GM12878 (cell line): ENCODE data around the gene BATF. TPM values are rescaled to one million over a fixed set of nuclear protein-coding genes. Genes with fewer than 3 reads are reported as not detected.

Experiments used
- ATAC-seq: fragments of 200-7000 bp; cut with Tn5 transposase; 3 replicates; pipeline ENCODE4 v1.9.1; 2020; ENCODE audit warnings: mild to moderate bottlenecking, moderate library complexity
- BruUV-seq: library from RNA; stranded (reverse); fragments of 400-500 nt; replicated peaks from 2 replicates; lab custom pipeline; 2021; lab: Mats Ljungman, UMichigan
- CTCF ChIA-PET: fragments of 300-600 bp; sonication (Branson Sonifier 250); formaldehyde crosslinking; extraction: SDS; loops from one replicate; lab custom pipeline; 2021; ENCODE audit warnings: inconsistent platforms; lab: Yijun Ruan, JAX
- POLR2A ChIA-PET: fragments of 350-600 bp; formaldehyde crosslinking; extraction: SDS; loops from one replicate; lab custom pipeline; 2021; ENCODE audit warnings: inconsistent platforms; lab: Charles Lee
- RAD21 ChIA-PET: fragments of 300-600 bp; sonication (Branson Sonifier 250); formaldehyde crosslinking; loops from one replicate; lab custom pipeline; 2023; ENCODE audit warnings: antibody characterized with exemption; ENCODE audit not compliant: unreplicated experiment; lab: Charles Lee
- SMC1A ChIA-PET: fragments of 300-600 bp; sonication (Branson Sonifier 250); formaldehyde crosslinking; loops from one replicate; lab custom pipeline; 2023; ENCODE audit not compliant: unreplicated experiment, uncharacterized antibody; lab: Charles Lee
- DNase-seq: peaks from one replicate; pipeline ENCODE4 v3.0.0-alpha.2; 2011; ENCODE audit warnings: low read depth, low spot score
- FAIRE-seq: peaks from 3 replicates; lab custom pipeline; 2011; peaks lifted over from hg19 to GRCh38; lab: Jason Lieb, UNC
- H2AFZ ChIP-seq: 2 replicates; pipeline ENCODE4 v1.6.0; 2011; ENCODE audit warnings: low read depth, low read length, control low read depth; ENCODE audit not compliant: control insufficient read depth
- H3K27ac ChIP-seq: 2 replicates; pipeline ENCODE4 v1.5.1; 2011; ENCODE audit warnings: control low read depth; ENCODE audit not compliant: control insufficient read depth, insufficient read depth
- H3K27me3 ChIP-seq, 2 experiments: replicated peaks in 1 of 2; 2 replicates each; pipeline versions ENCODE4 v1.6.0 to v1.6.1; 2011; ENCODE audit warnings: low read length in 1 of 2; ENCODE audit not compliant: control insufficient read depth in 2 of 2, insufficient read depth in 2 of 2
- H3K36me3 ChIP-seq, 2 experiments: 2 replicates each; pipeline ENCODE4 v1.5.1; 2011; ENCODE audit warnings: low read length in 1 of 2; ENCODE audit not compliant: control insufficient read depth in 2 of 2, insufficient read depth in 2 of 2
- H3K4me1 ChIP-seq: 2 replicates; pipeline ENCODE4 v1.6.1; 2011; ENCODE audit warnings: mild to moderate bottlenecking, low read length, moderate library complexity, mixed read lengths; ENCODE audit not compliant: control insufficient read depth, insufficient read depth
- H3K4me2 ChIP-seq: 2 replicates; pipeline ENCODE4 v1.6.0; 2011; ENCODE audit warnings: control low read depth; ENCODE audit not compliant: control insufficient read depth, insufficient read depth
- H3K4me3 ChIP-seq: fragments of 200-600 bp; sonication (generic); 2 replicates; pipeline ENCODE4 v1.5.1; 2016
- H3K79me2 ChIP-seq: 2 replicates; pipeline ENCODE4 v1.6.0; 2011; ENCODE audit warnings: low read length; ENCODE audit not compliant: control insufficient read depth, insufficient read depth
- H3K9ac ChIP-seq: 2 replicates; pipeline ENCODE4 v1.8.0; 2011; ENCODE audit warnings: low read length, control low read depth, mixed read lengths; ENCODE audit not compliant: control insufficient read depth, insufficient read depth
- H3K9me3 ChIP-seq: replicated peaks from 3 replicates; pipeline ENCODE4 v1.5.1; 2011; ENCODE audit warnings: mild to moderate bottlenecking, low read length; ENCODE audit not compliant: control insufficient read depth, insufficient read depth
- H4K20me1 ChIP-seq: 2 replicates; pipeline ENCODE4 v1.6.0; 2011; ENCODE audit not compliant: control insufficient read depth, insufficient read depth
- CEBPB ChIP-seq, 2 experiments: fragments of 150-350 bp in 1 of 2; IDR thresholded peaks; 2 replicates each; pipeline ENCODE4 v1.6.1; 2012 to 2014; ENCODE audit warnings: low read depth in 2 of 2, low read length in 2 of 2, borderline replicate concordance in 1 of 2, inconsistent platforms in 1 of 2
- E2F8 ChIP-seq: fragments of 450-650 bp; IDR thresholded peaks from 2 replicates; pipeline ENCODE4 v1.6.1; 2018; ENCODE audit warnings: mild to moderate bottlenecking, low read depth, moderate library complexity; ENCODE audit not compliant: partially characterized antibody
- ETV6 ChIP-seq, 2 experiments: fragments of 450-650 bp in 1 of 2; IDR thresholded peaks in 1 of 2; conservative IDR thresholded peaks in 1 of 2; 2 replicates each; pipeline ENCODE4 v1.6.1; 2014; ENCODE audit warnings: antibody characterized with exemption in 1 of 2, borderline replicate concordance in 1 of 2, low read depth in 1 of 2, mild to moderate bottlenecking in 1 of 2, moderate library complexity in 1 of 2
- IKZF2 ChIP-seq, 2 experiments: fragments of 450-650 bp; IDR thresholded peaks; 2 replicates each; pipeline ENCODE4 v1.6.1; 2017; ENCODE audit warnings: mild to moderate bottlenecking in 2 of 2, moderate library complexity in 2 of 2
- RUNX3 ChIP-seq: IDR thresholded peaks from 2 replicates; pipeline ENCODE4 v1.6.1; 2012; ENCODE audit warnings: low read length, inconsistent platforms
- ZNF24 ChIP-seq: fragments of 450-650 bp; IDR thresholded peaks from 2 replicates; pipeline ENCODE4 v1.6.1; 2017; ENCODE audit warnings: antibody characterized with exemption, mild to moderate bottlenecking
- ZNF592 ChIP-seq: fragments of 450-650 bp; IDR thresholded peaks from 2 replicates; pipeline ENCODE4 v1.6.1; 2017; ENCODE audit warnings: mild to moderate bottlenecking, moderate library complexity
- WGBS: methylation state at CpG from one replicate; pipeline ENCODE4 v1.1.6; 2016; ENCODE audit warnings: low lambda C conversion rate; ENCODE audit not compliant: insufficient replicate concordance, insufficient coverage; ENCODE audit errors: missing lambda C conversion rate; 5-methylcytosine and 5-hydroxymethylcytosine counted together
- in situ Hi-C: fragments of 300-500 bp; cut with MboI; formaldehyde crosslinking; loops from 9 replicates; pipeline ENCODE4 v1.14.3; 2018; ENCODE audit warnings: mixed read lengths
- intact Hi-C: fragments of 100-400 bp; cut with micrococcal nuclease; formaldehyde crosslinking; loops from one replicate; pipeline ENCODE4 v1.14.2; 2022; ENCODE audit not compliant: unreplicated experiment
- polyA plus RNA-seq, 11 experiments: library from polyadenylated mRNA; depleted of rRNA in 4 of 11; unstranded in 6 of 11; stranded (reverse) in 5 of 11; fragments of >200 nt; fragmentation: Nextera tagmentation in 4 of 11; fragmentation: Illumina TruSeq in 1 of 11; extraction: Ambion mirVana in 4 of 11; extraction: Trizol in 1 of 11; gene quantifications; 1 replicate in 1 of 11; 2 replicates in 10 of 11; pipeline versions ENCODE4 v1.2.1 to v1.2.3, GENCODE V29; 2011 to 2016; ENCODE audit warnings: inconsistent platforms in 2 of 11, missing spikeins in 2 of 11, low read depth in 1 of 11
- total RNA-seq, 4 experiments: library from RNA; depleted of rRNA in 3 of 4; stranded (reverse); fragments of >200 nt in 3 of 4; fragmentation: Illumina TruSeq in 1 of 4; extraction: Trizol in 1 of 4; gene quantifications; 2 replicates each; pipeline versions ENCODE4 v1.2.1 to v1.2.3, GENCODE V29; 2013 to 2021

BATF gene
- total and polyA plus RNA-seq, 10 of the 15 experiments (the other 5 are each of a cell fraction or from before 2014, with no cell fraction given): 10.0 to 154 (median 103) TPM

- H4K20me1 ChIP-seq: no peaks in the 10 kb centered on the region; the same call in 1 of the 2 replicates
- POLR2A ChIA-PET: interaction anchor here (1.2 to 2.9 kb wide), 4 partner anchors 11 to 51 kb away, joined by 3 to 17 read pairs (median 4); no protein-coding TSS in a partner anchor
- H3K4me3 ChIP-seq: no peak overlapping the region
- no peaks in the 10 kb centered on the region for H3K9me3 ChIP-seq
- H3K27me3 ChIP-seq: no peaks in the 10 kb centered on the region
- H3K4me2 ChIP-seq: 0 out of 2 replicates have a peak overlapping the region, but pooled peaks have one; percentile 3
- ATAC-seq: no peak
- intact Hi-C loops (no loop called here), in situ Hi-C loops (no loop called here)
- no peak overlapping the region for H3K9ac ChIP-seq
- DNase-seq: no peak
- CTCF ChIA-PET: interaction anchor here (7.8 to 25.9 kb wide), 2 partner anchors 11 to 30 kb away, joined by 84 to 481 read pairs; partner anchors contain the start of gene BATF
- peaks cover 23% of the 10 kb centered on the region for H3K4me1 ChIP-seq
- RAD21 ChIA-PET: interaction anchor here (0.8 to 2.9 kb wide), 6 partner anchors 8 to 229 kb away, joined by 3 to 11 read pairs (median 4); no protein-coding TSS in a partner anchor
- no TSS peak for BruUV-seq
- TF ChIP-seq RUNX3 (0 out of 2 replicates have a peak, but pooled peaks have one; percentile 11), ETV6 (conservative IDR thresholded peaks at IDR 0.05 in 1 of 2, IDR thresholded peaks at IDR 0.05 in 1 of 2; ENCODE audit: borderline replicate concordance in 1 of 2, low read depth in 1 of 2) (no peak), CEBPB (IDR thresholded peaks at IDR 0.05; ENCODE audit: borderline replicate concordance in 1 of 2, low read depth in 2 of 2, low read length in 2 of 2) (no peak), IKZF2 (IDR thresholded peaks at IDR 0.05) (no peak), ZNF24 (no peak)
- SMC1A ChIA-PET: interaction anchor here (0.8 to 13.7 kb wide), 7 partner anchors 9 to 62 kb away, joined by 3 to 257 read pairs (median 8); partner anchors contain the start of gene BATF
- FAIRE-seq: peak; percentile 18
- 0 out of 2 replicates have a peak, but pooled peaks cover 2% of the 10 kb centered on the region for H3K79me2 ChIP-seq
- no peak overlapping the region for H3K27ac ChIP-seq
- WGBS: 30% methylated on average over 7 of the region's 7 CpGs
- no peak overlapping the region for H2AFZ ChIP-seq
- H3K36me3 ChIP-seq: peaks cover 8 to 14% of the 10 kb centered on the region in 2 experiments; a peak in 3 of 4 replicates
Measured at GRCh38 chr14:75551021-75551420, 28.8 kb downstream of the BATF start.

- no peak overlapping the region for H3K9ac ChIP-seq
- H4K20me1 ChIP-seq: no peaks in the 10 kb centered on the region
- peaks cover 0 to under 1% of the 10 kb centered on the region in 2 experiments; a peak in 1 of 4 replicates for H3K36me3 ChIP-seq
- peaks cover 5% of the 10 kb centered on the region; the same call in 2 of the 3 replicates for H3K9me3 ChIP-seq
- no peak for ATAC-seq
- CTCF ChIA-PET: interaction anchor here (0.9 to 25.9 kb wide), 9 partner anchors 8 to 101 kb away, joined by 3 to 481 read pairs (median 5); partner anchors contain the start of gene BATF
- TF ChIP-seq E2F8 (no peak), ZNF592 (no peak)
- RAD21 ChIA-PET: interaction anchor here (0.7 to 2.5 kb wide), 7 partner anchors 8 to 65 kb away, joined by 3 to 9 read pairs (median 4); no protein-coding TSS in a partner anchor
- BruUV-seq: no TSS peak
- no peak for DNase-seq
- POLR2A ChIA-PET: interaction anchor here (0.6 to 2.4 kb wide), 5 partner anchors 12 to 73 kb away, joined by 3 to 9 read pairs (median 4); no protein-coding TSS in a partner anchor
- H3K4me3 ChIP-seq: no peak overlapping the region
- peaks cover 15% of the 10 kb centered on the region for H3K4me1 ChIP-seq
- SMC1A ChIA-PET: interaction anchor here (1.0 to 13.7 kb wide), 5 partner anchors 8 to 101 kb away, joined by 4 to 257 read pairs (median 12); partner anchors contain the start of gene BATF
- no peak overlapping the region for H3K4me2 ChIP-seq
- H3K79me2 ChIP-seq: no peaks in the 10 kb centered on the region
- in situ Hi-C loops (no loop called here), intact Hi-C loops (no loop called here)
- FAIRE-seq: no peak
- H3K27me3 ChIP-seq: no peaks in the 10 kb centered on the region
- no peak overlapping the region for H2AFZ ChIP-seq
- over 99% methylated on average over 6 of the region's 6 CpGs for WGBS
- no peak overlapping the region for H3K27ac ChIP-seq
Measured at GRCh38 chr14:75553157-75553556, 30.9 kb downstream of the BATF start.
